ENCODE measurements around the gene SCAF1.

Gene SCAF1

GRCh38 chr19:49654581-49654980, 12.6 kb downstream of the SCAF1 start:
- TF ChIP-seq CTCF (conservative IDR thresholded peaks at IDR 0.05; ENCODE audit: control insufficient read depth, insufficient read depth, low read depth, low read length): no peak
- no peak for DNase-seq (ENCODE audit: low read depth)
- no peak overlapping the region for H3K4me3 ChIP-seq (ENCODE audit: control insufficient read depth, low read depth, low read length)

- no peak overlapping the region for H3K4me3 ChIP-seq (ENCODE audit: control insufficient read depth, low read depth, low read length)
- no peak for TF ChIP-seq CTCF (conservative IDR thresholded peaks at IDR 0.05; ENCODE audit: control insufficient read depth, insufficient read depth, low read depth, low read length)
- DNase-seq (ENCODE audit: low read depth): no peak
Measured at GRCh38 chr19:49655570-49656455, 13.8 kb downstream of the SCAF1 start.

- TF ChIP-seq CTCF (conservative IDR thresholded peaks at IDR 0.05; ENCODE audit: control insufficient read depth, insufficient read depth, low read depth, low read length): no peak
- H3K4me3 ChIP-seq (ENCODE audit: control insufficient read depth, low read depth, low read length): no peak overlapping the region
- DNase-seq (ENCODE audit: low read depth): no peak
Measured at GRCh38 chr19:49656456-49657109, 14.6 kb downstream of the SCAF1 start.

- no peak for TF ChIP-seq CTCF (conservative IDR thresholded peaks at IDR 0.05; ENCODE audit: control insufficient read depth, insufficient read depth, low read depth, low read length)
- no peak for DNase-seq (ENCODE audit: low read depth)
- no peak overlapping the region for H3K4me3 ChIP-seq (ENCODE audit: control insufficient read depth, low read depth, low read length)
Measured at GRCh38 chr19:49657493-49658138, 15.6 kb downstream of the SCAF1 start.

- no peak overlapping the region for H3K4me3 ChIP-seq (ENCODE audit: control insufficient read depth, low read depth, low read length)
- no peak for TF ChIP-seq CTCF (conservative IDR thresholded peaks at IDR 0.05; ENCODE audit: control insufficient read depth, insufficient read depth, low read depth, low read length)
- DNase-seq (ENCODE audit: low read depth): no peak
Measured at GRCh38 chr19:49658139-49658517, 16.1 kb downstream of the SCAF1 start.

- no peak for TF ChIP-seq CTCF (conservative IDR thresholded peaks at IDR 0.05; ENCODE audit: control insufficient read depth, insufficient read depth, low read depth, low read length)
- H3K4me3 ChIP-seq (ENCODE audit: control insufficient read depth, low read depth, low read length): no peak overlapping the region
Measured at GRCh38 chr19:49658566-49659442, 16.8 kb downstream of the SCAF1 start.

More at GRCh38 chr19:49658566-49659442, 16.8 kb downstream of the SCAF1 start:
- DNase-seq (ENCODE audit: low read depth): no peak

Measured in fibroblast of mammary gland (primary cell).